SU-DHL-6 (cell line): ENCODE measurements around the gene SDCBP2.

Experiments
- H2AFZ ChIP-seq: fragments of 200-600 bp; sonication (generic); 2 replicates; pipeline ENCODE4 v1.6.1; 2014; ENCODE audit warnings: low read depth, mild to moderate bottlenecking, moderate library complexity, mixed read lengths, antibody characterized with exemption, low read length; ENCODE audit not compliant: severe bottlenecking
- H3F3A ChIP-seq: fragments of 200-600 bp; shearing (Covaris generic); 2 replicates; pipeline ENCODE4 v1.6.0; 2016; ENCODE audit warnings: antibody characterized with exemption, mild to moderate bottlenecking; ENCODE audit not compliant: insufficient read depth
- H3K27ac ChIP-seq: fragments of 200-600 bp; sonication (generic); 2 replicates; pipeline ENCODE4 v1.5.1; 2016; ENCODE audit warnings: low read depth, mild to moderate bottlenecking, low read length, moderate library complexity, mixed read lengths
- H3K27me3 ChIP-seq: fragments of 200-600 bp; sonication (generic), shearing (Covaris generic); 2 replicates; pipeline ENCODE4 v1.6.0; 2014; ENCODE audit warnings: mild to moderate bottlenecking, low read length
- H3K36me3 ChIP-seq: fragments of 200-600 bp; sonication (generic); 2 replicates; pipeline ENCODE4 v1.6.1; 2014; ENCODE audit warnings: mild to moderate bottlenecking, low read length, mixed read lengths
- H3K4me2 ChIP-seq: fragments of 300-600, 200-600 bp; shearing (Covaris generic), sonication (generic); 2 replicates; pipeline ENCODE4 v1.6.0; 2014; ENCODE audit warnings: low read length, low read depth, mild to moderate bottlenecking; ENCODE audit not compliant: poor library complexity, severe bottlenecking
- H3K4me3 ChIP-seq: fragments of 200-600 bp; sonication (generic); 2 replicates; pipeline ENCODE4 v1.5.1; 2014; ENCODE audit warnings: antibody characterized with exemption, low read length, mild to moderate bottlenecking, mixed read lengths; ENCODE audit not compliant: insufficient read depth, poor library complexity, severe bottlenecking
- H3K79me2 ChIP-seq: fragments of 200-600 bp; sonication (generic); 2 replicates; pipeline ENCODE4 v1.6.1; 2014; ENCODE audit warnings: mild to moderate bottlenecking, low read length, moderate library complexity; ENCODE audit not compliant: insufficient read depth
- H3K9ac ChIP-seq: fragments of 200-600 bp; sonication (generic); 2 replicates; pipeline ENCODE4 v1.7.0; 2014; ENCODE audit warnings: mild to moderate bottlenecking, low read length
- H3K9me2 ChIP-seq: fragments of 200-600 bp; sonication (generic); replicated peaks from 2 replicates; pipeline ENCODE4 v1.6.1; 2014; ENCODE audit warnings: low read length; ENCODE audit not compliant: insufficient read depth
- H3K9me3 ChIP-seq: fragments of 200-600 bp; sonication (generic); 2 replicates; pipeline ENCODE4 v1.6.1; 2014; ENCODE audit warnings: low read length, mixed read lengths; ENCODE audit not compliant: insufficient read depth
- H4K20me1 ChIP-seq: fragments of 200-600 bp; sonication (generic); 2 replicates; pipeline ENCODE4 v1.6.1; 2014; ENCODE audit warnings: low read depth, mild to moderate bottlenecking, antibody characterized with exemption, low read length, moderate library complexity, mixed read lengths
- CTCF ChIP-seq: fragments of 200-600 bp; sonication (generic); IDR thresholded peaks from one replicate; pipeline ENCODE4 v1.5.1; 2017; ENCODE audit warnings: antibody characterized with exemption, mild to moderate bottlenecking, low read length, moderate library complexity; ENCODE audit not compliant: insufficient read depth, poor library complexity, severe bottlenecking
- EZH2phosphoT487 ChIP-seq: fragments of 200-600 bp; sonication (generic), shearing (Covaris generic); conservative IDR thresholded peaks from 2 replicates; pipeline ENCODE4 v1.6.1; 2018; ENCODE audit warnings: mild to moderate bottlenecking, antibody characterized with exemption, low read length, moderate library complexity, mixed read lengths

The SDCBP2 gene

DNA sequence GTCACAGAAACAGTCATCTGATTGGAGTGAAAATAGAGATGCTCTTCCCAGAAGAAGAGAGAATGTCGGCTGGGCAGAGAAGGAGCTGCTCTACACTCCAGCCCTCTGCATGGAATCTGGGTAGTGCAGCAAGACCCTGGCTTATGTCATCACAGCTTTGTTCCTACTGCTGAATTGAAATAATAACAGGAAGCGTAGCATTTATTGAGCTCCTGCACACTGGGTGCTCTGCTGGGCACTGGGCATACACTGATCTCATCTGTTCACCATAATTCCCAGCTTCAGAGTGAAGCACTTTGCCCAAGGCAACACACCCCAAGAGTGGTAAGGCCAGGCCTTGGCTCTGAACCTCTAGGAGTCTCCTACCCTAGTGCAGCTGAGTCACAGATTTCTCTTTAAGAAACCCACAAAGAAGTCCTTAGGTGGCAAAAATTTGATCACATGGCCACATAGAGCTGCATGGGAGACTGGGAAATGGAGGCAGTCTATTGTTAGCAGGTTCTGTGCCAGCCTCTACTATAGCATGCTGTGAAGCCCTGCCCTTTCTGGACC, 3.9 kb upstream of the SDCBP2 start:
- no peaks in the 10 kb centered on the region for H3K9me3 ChIP-seq
- H3F3A ChIP-seq = no peaks in the 10 kb centered on the region
- H4K20me1 ChIP-seq = no peaks in the 10 kb centered on the region
- H3K4me2 ChIP-seq = no peak overlapping the region
- no peak overlapping the region for H3K9ac ChIP-seq
- no peak overlapping the region for H2AFZ ChIP-seq
- H3K27ac ChIP-seq = no peak overlapping the region
- H3K4me3 ChIP-seq = no peak overlapping the region
- H3K27me3 ChIP-seq = no peaks in the 10 kb centered on the region
- H3K9me2 ChIP-seq = no peaks in the 10 kb centered on the region
- peaks cover 34% of the 10 kb centered on the region for H3K79me2 ChIP-seq
- no peaks in the 10 kb centered on the region for H3K36me3 ChIP-seq
- TF ChIP-seq CTCF (no peak), EZH2phosphoT487 (no peak)

GRCh38 chr20:1331801-1332453, 3.0 kb upstream of the SDCBP2 start:
- no peak overlapping the region for H2AFZ ChIP-seq
- TF ChIP-seq CTCF = no peak
- TF ChIP-seq EZH2phosphoT487 = no peak
- H3K27ac ChIP-seq = no peak overlapping the region
- peaks cover 43% of the 10 kb centered on the region for H3K79me2 ChIP-seq
- H3K9ac ChIP-seq = no peak overlapping the region
- H3F3A ChIP-seq = no peaks in the 10 kb centered on the region
- H4K20me1 ChIP-seq = no peaks in the 10 kb centered on the region
- no peak overlapping the region for H3K4me2 ChIP-seq
- no peak overlapping the region for H3K4me3 ChIP-seq
- H3K36me3 ChIP-seq = no peaks in the 10 kb centered on the region
- H3K27me3 ChIP-seq = no peaks in the 10 kb centered on the region
- no peaks in the 10 kb centered on the region for H3K9me2 ChIP-seq
- no peaks in the 10 kb centered on the region for H3K9me3 ChIP-seq

GRCh38 chr20:1331101-1331500, 2.2 kb upstream of the SDCBP2 start:
- no peaks in the 10 kb centered on the region for H3K36me3 ChIP-seq
- H3K9ac ChIP-seq = no peak overlapping the region
- H4K20me1 ChIP-seq = no peaks in the 10 kb centered on the region
- H3F3A ChIP-seq = no peaks in the 10 kb centered on the region
- no peak overlapping the region for H2AFZ ChIP-seq
- H3K9me3 ChIP-seq = no peaks in the 10 kb centered on the region
- H3K4me2 ChIP-seq = no peak overlapping the region
- no peaks in the 10 kb centered on the region for H3K27me3 ChIP-seq
- H3K27ac ChIP-seq = no peak overlapping the region
- peaks cover 52% of the 10 kb centered on the region for H3K79me2 ChIP-seq
- TF ChIP-seq EZH2phosphoT487 (no peak), CTCF (no peak)
- no peaks in the 10 kb centered on the region for H3K9me2 ChIP-seq
- no peak overlapping the region for H3K4me3 ChIP-seq
